GM23338 (cell line): ENCODE results near the gene TMEM25. TPM values are rescaled to one million over a fixed set of nuclear protein-coding genes. Genes with fewer than 3 reads are reported as not detected.

Experiments
- ATAC-seq: fragments of 200-7000 bp; cut with Tn5 transposase; 3 replicates; pipeline ENCODE4 v1.9.1; 2020
- DNase-seq: peaks from one replicate; pipeline ENCODE4 v3.0.0-alpha.2; 2015; ENCODE audit warnings: low spot score
- H2AFZ ChIP-seq: fragments of 200-600 bp; sonication (generic); 2 replicates; pipeline ENCODE4 v1.8.0; 2016; ENCODE audit warnings: antibody characterized with exemption, mild to moderate bottlenecking, moderate library complexity
- H3F3A ChIP-seq: fragments of 200-600 bp; sonication (generic); replicated peaks from 2 replicates; pipeline ENCODE4 v1.8.0; 2017; ENCODE audit warnings: antibody characterized with exemption, mixed run types, low read depth
- H3K27ac ChIP-seq: fragments of 200-600 bp; sonication (generic); 2 replicates; pipeline ENCODE4 v1.6.1; 2016; ENCODE audit warnings: low read depth
- H3K27me3 ChIP-seq: fragments of 200-600 bp; sonication (generic); 2 replicates; pipeline ENCODE4 v1.8.0; 2016; ENCODE audit warnings: mild to moderate bottlenecking, mixed run types, moderate library complexity; ENCODE audit not compliant: insufficient read depth
- H3K36me3 ChIP-seq: fragments of 200-600 bp; sonication (generic); 2 replicates; pipeline ENCODE4 v1.8.0; 2016; ENCODE audit warnings: mild to moderate bottlenecking; ENCODE audit not compliant: insufficient read depth
- H3K4me1 ChIP-seq: fragments of 200-600 bp; sonication (generic); 2 replicates; pipeline ENCODE4 v1.8.0; 2016; ENCODE audit warnings: mild to moderate bottlenecking, moderate library complexity; ENCODE audit not compliant: insufficient read depth
- H3K4me2 ChIP-seq: fragments of 200-600 bp; sonication (generic); 2 replicates; pipeline ENCODE4 v1.7.1; 2017; ENCODE audit warnings: mixed run types
- H3K4me3 ChIP-seq: fragments of 200-600 bp; sonication (generic); 2 replicates; pipeline ENCODE4 v1.6.1; 2016; ENCODE audit warnings: mixed run types
- H3K79me2 ChIP-seq: fragments of 200-600 bp; sonication (generic); replicated peaks from 2 replicates; pipeline ENCODE4 v1.8.0; 2017; ENCODE audit warnings: mild to moderate bottlenecking; ENCODE audit not compliant: insufficient read depth
- H3K9me2 ChIP-seq: fragments of 200-600 bp; sonication (generic); 2 replicates; pipeline ENCODE4 v1.8.0; 2017; ENCODE audit not compliant: insufficient read depth
- H4K20me1 ChIP-seq: fragments of 200-600 bp; sonication (generic); replicated peaks from 2 replicates; pipeline ENCODE4 v1.8.0; 2017; ENCODE audit warnings: mild to moderate bottlenecking; ENCODE audit not compliant: insufficient read depth
- H3K27ac Mint-ChIP-seq: 2 replicates; pipeline ENCODE4 v1.8.0; 2020; ENCODE audit warnings: inconsistent platforms, mild to moderate bottlenecking, moderate library complexity, mixed read lengths
- H3K27me3 Mint-ChIP-seq: 3 replicates; pipeline ENCODE4 v1.8.0; 2022; ENCODE audit warnings: low read depth, mild to moderate bottlenecking, moderate library complexity, mixed read lengths, inconsistent platforms; ENCODE audit not compliant: insufficient read depth, poor library complexity
- H3K36me3 Mint-ChIP-seq: 3 replicates; pipeline ENCODE4 v1.8.0; 2021; ENCODE audit warnings: low read depth, mild to moderate bottlenecking, inconsistent platforms, moderate library complexity, mixed read lengths
- H3K4me1 Mint-ChIP-seq: 3 replicates; pipeline ENCODE4 v1.8.0; 2020; ENCODE audit warnings: mild to moderate bottlenecking, inconsistent platforms, mixed read lengths
- H3K4me3 Mint-ChIP-seq: 3 replicates; pipeline ENCODE4 v1.8.0; 2021; ENCODE audit warnings: moderate library complexity, mild to moderate bottlenecking, inconsistent platforms, mixed read lengths
- H3K9me3 Mint-ChIP-seq: 3 replicates; pipeline ENCODE4 v1.8.0; 2020; ENCODE audit warnings: moderate library complexity, mild to moderate bottlenecking, inconsistent platforms, mixed read lengths
- CREB1 ChIP-seq: fragments of 250-450 bp; sonication (Bioruptor Pico); IDR thresholded peaks from 2 replicates; pipeline ENCODE4 v1.5.0; 2020; ENCODE audit warnings: low read depth, mild to moderate bottlenecking, moderate library complexity
- EZH2 ChIP-seq: fragments of 200-600 bp; sonication (generic); IDR thresholded peaks from one replicate; pipeline ENCODE4 v1.8.0; 2017; ENCODE audit warnings: antibody characterized with exemption, mild to moderate bottlenecking, low read depth; ENCODE audit not compliant: unreplicated experiment
- EZH2phosphoT487 ChIP-seq: fragments of 200-600 bp; sonication (generic); IDR thresholded peaks from one replicate; pipeline ENCODE4 v1.8.1; 2018; ENCODE audit warnings: antibody characterized with exemption; ENCODE audit not compliant: unreplicated experiment
- JUNB ChIP-seq: IDR thresholded peaks from one replicate; pipeline ENCODE4 v1.6.1; 2016; ENCODE audit warnings: antibody characterized with exemption; ENCODE audit not compliant: unreplicated experiment
- NANOG ChIP-seq: IDR thresholded peaks from 2 replicates; pipeline ENCODE4 v1.6.1; 2016; ENCODE audit warnings: antibody characterized with exemption, borderline replicate concordance
- POLR2AphosphoS5 ChIP-seq: IDR thresholded peaks from 2 replicates; pipeline ENCODE4 v1.6.1; 2016; ENCODE audit warnings: antibody characterized with exemption, low read depth
- STAT1 ChIP-seq: IDR thresholded peaks from one replicate; pipeline ENCODE4 v1.6.1; 2016; ENCODE audit warnings: antibody characterized with exemption; ENCODE audit not compliant: unreplicated experiment
- ZNF114 ChIP-seq: fragments of 250-450 bp; sonication (Bioruptor Pico); IDR thresholded peaks from 2 replicates; pipeline ENCODE4 v1.5.0; 2020; ENCODE audit warnings: mild to moderate bottlenecking, moderate library complexity
- ZNF331 ChIP-seq: fragments of 250-450 bp; sonication (Bioruptor Pico); IDR thresholded peaks from 2 replicates; pipeline ENCODE4 v1.5.0; 2020; ENCODE audit warnings: low read depth, mild to moderate bottlenecking, moderate library complexity
- polyA plus RNA-seq: library from polyadenylated mRNA; unstranded; fragments of >200 nt; fragmentation: Nextera tagmentation; extraction: Ambion mirVana; gene quantifications from 2 replicates; pipeline ENCODE4 v1.2.1, GENCODE V29; 2016
- total RNA-seq: library from RNA; depleted of rRNA; stranded (reverse); fragments of >200 nt; shearing (Covaris generic); gene quantifications from 2 replicates; pipeline ENCODE4 v1.2.3, GENCODE V29; 2014
- TF ChIP-seq, protein P1 (sequence below), 2 experiments: fragments of 200-600 bp in 1 of 2; sonication (generic) in 1 of 2; conservative IDR thresholded peaks; 2 replicates each; pipeline versions ENCODE4 v1.5.1 to v1.6.1; 2016 to 2017; ENCODE audit warnings: antibody characterized with exemption in 2 of 2, low read depth in 2 of 2, mild to moderate bottlenecking in 2 of 2, moderate library complexity in 1 of 2
- TF ChIP-seq, protein P2 (sequence below): fragments of 250-450 bp; sonication (Bioruptor Pico); IDR thresholded peaks from 2 replicates; pipeline ENCODE4 v1.5.0; 2020; ENCODE audit warnings: mild to moderate bottlenecking, moderate library complexity
- TF ChIP-seq, protein P3 (sequence below): IDR thresholded peaks from one replicate; pipeline ENCODE4 v1.6.1; 2018; ENCODE audit warnings: antibody characterized with exemption; ENCODE audit not compliant: unreplicated experiment
- TF ChIP-seq, protein P4 (sequence below): IDR thresholded peaks from 2 replicates; pipeline ENCODE4 v1.6.1; 2016; ENCODE audit warnings: antibody characterized with exemption

Gene TMEM25
- total and polyA plus RNA-seq, 2 experiments from 2014 or later = 11.7 to 17.7 TPM

DNA sequence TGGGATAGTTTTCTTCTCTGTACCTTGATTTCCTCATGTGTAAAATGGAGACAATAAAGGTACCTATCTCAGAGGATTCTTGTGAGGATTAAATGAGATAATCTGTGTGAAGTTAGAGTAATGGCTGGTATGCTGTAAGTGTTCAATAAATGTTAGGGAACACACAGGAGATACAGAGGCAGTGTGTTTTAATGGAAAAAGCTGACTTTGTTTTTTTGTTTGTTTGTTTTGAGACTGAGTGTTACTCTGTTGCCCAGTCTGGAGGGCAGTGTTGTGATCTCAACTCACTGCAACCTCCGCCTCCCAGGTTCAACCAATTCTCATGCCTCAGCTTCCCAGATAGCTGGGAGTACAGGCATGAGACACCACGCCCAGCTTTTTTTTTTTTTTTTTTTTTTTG lies 38.7 kb downstream of the TMEM25 start:
- peaks cover 7% of the 10 kb centered on the region for H3K4me1 Mint-ChIP-seq
- peaks cover 17% of the 10 kb centered on the region for H4K20me1 ChIP-seq
- H3K79me2 ChIP-seq = peaks cover 23% of the 10 kb centered on the region
- no peak overlapping the region for H3K4me2 ChIP-seq
- no peak overlapping the region for H2AFZ ChIP-seq
- no peak overlapping the region for H3K4me3 ChIP-seq
- H3K4me3 Mint-ChIP-seq = no peak overlapping the region; the same call in 2 of the 3 replicates
- no peaks in the 10 kb centered on the region for H3K36me3 Mint-ChIP-seq
- no peak overlapping the region for H3K27ac ChIP-seq
- H3K27me3 Mint-ChIP-seq = peaks cover 7% of the 10 kb centered on the region
- H3F3A ChIP-seq = peaks cover 5% of the 10 kb centered on the region; the same call in 1 of the 2 replicates
- H3K27ac Mint-ChIP-seq = no peak overlapping the region
- H3K9me3 Mint-ChIP-seq = no peaks in the 10 kb centered on the region
- H3K27me3 ChIP-seq = no peaks in the 10 kb centered on the region
- H3K36me3 ChIP-seq = no peaks in the 10 kb centered on the region
- H3K4me1 ChIP-seq = peaks cover 6% of the 10 kb centered on the region
- DNase-seq = no peak
- no peak for ATAC-seq
- no peaks in the 10 kb centered on the region for H3K9me2 ChIP-seq
- TF ChIP-seq EZH2 (no peak), POLR2AphosphoS5 (no peak), ZNF331 (CRISPR knock-in tag) (no peak), NANOG (no peak), STAT1 (no peak), ZNF114 (no peak), CREB1 (CRISPR knock-in tag) (no peak), JUNB (no peak), EZH2phosphoT487 (no peak)
- TF ChIP-seq, protein P1, sequence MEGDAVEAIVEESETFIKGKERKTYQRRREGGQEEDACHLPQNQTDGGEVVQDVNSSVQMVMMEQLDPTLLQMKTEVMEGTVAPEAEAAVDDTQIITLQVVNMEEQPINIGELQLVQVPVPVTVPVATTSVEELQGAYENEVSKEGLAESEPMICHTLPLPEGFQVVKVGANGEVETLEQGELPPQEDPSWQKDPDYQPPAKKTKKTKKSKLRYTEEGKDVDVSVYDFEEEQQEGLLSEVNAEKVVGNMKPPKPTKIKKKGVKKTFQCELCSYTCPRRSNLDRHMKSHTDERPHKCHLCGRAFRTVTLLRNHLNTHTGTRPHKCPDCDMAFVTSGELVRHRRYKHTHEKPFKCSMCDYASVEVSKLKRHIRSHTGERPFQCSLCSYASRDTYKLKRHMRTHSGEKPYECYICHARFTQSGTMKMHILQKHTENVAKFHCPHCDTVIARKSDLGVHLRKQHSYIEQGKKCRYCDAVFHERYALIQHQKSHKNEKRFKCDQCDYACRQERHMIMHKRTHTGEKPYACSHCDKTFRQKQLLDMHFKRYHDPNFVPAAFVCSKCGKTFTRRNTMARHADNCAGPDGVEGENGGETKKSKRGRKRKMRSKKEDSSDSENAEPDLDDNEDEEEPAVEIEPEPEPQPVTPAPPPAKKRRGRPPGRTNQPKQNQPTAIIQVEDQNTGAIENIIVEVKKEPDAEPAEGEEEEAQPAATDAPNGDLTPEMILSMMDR (conservative IDR thresholded peaks at IDR 0.05; ENCODE audit: low read depth in 2 of 2) = no peak
- TF ChIP-seq, protein P2, sequence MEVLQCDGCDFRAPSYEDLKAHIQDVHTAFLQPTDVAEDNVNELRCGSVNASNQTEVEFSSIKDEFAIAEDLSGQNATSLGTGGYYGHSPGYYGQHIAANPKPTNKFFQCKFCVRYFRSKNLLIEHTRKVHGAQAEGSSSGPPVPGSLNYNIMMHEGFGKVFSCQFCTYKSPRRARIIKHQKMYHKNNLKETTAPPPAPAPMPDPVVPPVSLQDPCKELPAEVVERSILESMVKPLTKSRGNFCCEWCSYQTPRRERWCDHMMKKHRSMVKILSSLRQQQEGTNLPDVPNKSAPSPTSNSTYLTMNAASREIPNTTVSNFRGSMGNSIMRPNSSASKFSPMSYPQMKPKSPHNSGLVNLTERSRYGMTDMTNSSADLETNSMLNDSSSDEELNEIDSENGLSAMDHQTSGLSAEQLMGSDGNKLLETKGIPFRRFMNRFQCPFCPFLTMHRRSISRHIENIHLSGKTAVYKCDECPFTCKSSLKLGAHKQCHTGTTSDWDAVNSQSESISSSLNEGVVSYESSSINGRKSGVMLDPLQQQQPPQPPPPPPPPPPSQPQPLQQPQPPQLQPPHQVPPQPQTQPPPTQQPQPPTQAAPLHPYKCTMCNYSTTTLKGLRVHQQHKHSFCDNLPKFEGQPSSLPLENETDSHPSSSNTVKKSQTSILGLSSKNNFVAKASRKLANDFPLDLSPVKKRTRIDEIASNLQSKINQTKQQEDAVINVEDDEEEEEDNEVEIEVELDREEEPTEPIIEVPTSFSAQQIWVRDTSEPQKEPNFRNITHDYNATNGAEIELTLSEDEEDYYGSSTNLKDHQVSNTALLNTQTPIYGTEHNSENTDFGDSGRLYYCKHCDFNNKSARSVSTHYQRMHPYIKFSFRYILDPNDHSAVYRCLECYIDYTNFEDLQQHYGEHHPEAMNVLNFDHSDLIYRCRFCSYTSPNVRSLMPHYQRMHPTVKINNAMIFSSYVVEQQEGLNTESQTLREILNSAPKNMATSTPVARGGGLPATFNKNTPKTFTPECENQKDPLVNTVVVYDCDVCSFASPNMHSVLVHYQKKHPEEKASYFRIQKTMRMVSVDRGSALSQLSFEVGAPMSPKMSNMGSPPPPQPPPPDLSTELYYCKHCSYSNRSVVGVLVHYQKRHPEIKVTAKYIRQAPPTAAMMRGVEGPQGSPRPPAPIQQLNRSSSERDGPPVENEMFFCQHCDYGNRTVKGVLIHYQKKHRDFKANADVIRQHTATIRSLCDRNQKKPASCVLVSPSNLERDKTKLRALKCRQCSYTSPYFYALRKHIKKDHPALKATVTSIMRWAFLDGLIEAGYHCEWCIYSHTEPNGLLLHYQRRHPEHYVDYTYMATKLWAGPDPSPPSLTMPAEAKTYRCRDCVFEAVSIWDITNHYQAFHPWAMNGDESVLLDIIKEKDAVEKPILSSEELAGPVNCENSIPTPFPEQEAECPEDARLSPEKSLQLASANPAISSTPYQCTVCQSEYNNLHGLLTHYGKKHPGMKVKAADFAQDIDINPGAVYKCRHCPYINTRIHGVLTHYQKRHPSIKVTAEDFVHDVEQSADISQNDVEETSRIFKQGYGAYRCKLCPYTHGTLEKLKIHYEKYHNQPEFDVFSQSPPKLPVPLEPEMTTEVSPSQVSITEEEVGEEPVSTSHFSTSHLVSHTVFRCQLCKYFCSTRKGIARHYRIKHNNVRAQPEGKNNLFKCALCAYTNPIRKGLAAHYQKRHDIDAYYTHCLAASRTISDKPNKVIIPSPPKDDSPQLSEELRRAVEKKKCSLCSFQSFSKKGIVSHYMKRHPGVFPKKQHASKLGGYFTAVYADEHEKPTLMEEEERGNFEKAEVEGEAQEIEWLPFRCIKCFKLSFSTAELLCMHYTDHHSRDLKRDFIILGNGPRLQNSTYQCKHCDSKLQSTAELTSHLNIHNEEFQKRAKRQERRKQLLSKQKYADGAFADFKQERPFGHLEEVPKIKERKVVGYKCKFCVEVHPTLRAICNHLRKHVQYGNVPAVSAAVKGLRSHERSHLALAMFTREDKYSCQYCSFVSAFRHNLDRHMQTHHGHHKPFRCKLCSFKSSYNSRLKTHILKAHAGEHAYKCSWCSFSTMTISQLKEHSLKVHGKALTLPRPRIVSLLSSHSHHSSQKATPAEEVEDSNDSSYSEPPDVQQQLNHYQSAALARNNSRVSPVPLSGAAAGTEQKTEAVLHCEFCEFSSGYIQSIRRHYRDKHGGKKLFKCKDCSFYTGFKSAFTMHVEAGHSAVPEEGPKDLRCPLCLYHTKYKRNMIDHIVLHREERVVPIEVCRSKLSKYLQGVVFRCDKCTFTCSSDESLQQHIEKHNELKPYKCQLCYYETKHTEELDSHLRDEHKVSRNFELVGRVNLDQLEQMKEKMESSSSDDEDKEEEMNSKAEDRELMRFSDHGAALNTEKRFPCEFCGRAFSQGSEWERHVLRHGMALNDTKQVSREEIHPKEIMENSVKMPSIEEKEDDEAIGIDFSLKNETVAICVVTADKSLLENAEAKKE = no peak
- TF ChIP-seq, protein P3, sequence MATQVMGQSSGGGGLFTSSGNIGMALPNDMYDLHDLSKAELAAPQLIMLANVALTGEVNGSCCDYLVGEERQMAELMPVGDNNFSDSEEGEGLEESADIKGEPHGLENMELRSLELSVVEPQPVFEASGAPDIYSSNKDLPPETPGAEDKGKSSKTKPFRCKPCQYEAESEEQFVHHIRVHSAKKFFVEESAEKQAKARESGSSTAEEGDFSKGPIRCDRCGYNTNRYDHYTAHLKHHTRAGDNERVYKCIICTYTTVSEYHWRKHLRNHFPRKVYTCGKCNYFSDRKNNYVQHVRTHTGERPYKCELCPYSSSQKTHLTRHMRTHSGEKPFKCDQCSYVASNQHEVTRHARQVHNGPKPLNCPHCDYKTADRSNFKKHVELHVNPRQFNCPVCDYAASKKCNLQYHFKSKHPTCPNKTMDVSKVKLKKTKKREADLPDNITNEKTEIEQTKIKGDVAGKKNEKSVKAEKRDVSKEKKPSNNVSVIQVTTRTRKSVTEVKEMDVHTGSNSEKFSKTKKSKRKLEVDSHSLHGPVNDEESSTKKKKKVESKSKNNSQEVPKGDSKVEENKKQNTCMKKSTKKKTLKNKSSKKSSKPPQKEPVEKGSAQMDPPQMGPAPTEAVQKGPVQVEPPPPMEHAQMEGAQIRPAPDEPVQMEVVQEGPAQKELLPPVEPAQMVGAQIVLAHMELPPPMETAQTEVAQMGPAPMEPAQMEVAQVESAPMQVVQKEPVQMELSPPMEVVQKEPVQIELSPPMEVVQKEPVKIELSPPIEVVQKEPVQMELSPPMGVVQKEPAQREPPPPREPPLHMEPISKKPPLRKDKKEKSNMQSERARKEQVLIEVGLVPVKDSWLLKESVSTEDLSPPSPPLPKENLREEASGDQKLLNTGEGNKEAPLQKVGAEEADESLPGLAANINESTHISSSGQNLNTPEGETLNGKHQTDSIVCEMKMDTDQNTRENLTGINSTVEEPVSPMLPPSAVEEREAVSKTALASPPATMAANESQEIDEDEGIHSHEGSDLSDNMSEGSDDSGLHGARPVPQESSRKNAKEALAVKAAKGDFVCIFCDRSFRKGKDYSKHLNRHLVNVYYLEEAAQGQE = no peak
- TF ChIP-seq, protein P4, sequence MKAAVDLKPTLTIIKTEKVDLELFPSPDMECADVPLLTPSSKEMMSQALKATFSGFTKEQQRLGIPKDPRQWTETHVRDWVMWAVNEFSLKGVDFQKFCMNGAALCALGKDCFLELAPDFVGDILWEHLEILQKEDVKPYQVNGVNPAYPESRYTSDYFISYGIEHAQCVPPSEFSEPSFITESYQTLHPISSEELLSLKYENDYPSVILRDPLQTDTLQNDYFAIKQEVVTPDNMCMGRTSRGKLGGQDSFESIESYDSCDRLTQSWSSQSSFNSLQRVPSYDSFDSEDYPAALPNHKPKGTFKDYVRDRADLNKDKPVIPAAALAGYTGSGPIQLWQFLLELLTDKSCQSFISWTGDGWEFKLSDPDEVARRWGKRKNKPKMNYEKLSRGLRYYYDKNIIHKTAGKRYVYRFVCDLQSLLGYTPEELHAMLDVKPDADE = no peak
